ENCODE data around the gene NDUFA11.

DNA sequence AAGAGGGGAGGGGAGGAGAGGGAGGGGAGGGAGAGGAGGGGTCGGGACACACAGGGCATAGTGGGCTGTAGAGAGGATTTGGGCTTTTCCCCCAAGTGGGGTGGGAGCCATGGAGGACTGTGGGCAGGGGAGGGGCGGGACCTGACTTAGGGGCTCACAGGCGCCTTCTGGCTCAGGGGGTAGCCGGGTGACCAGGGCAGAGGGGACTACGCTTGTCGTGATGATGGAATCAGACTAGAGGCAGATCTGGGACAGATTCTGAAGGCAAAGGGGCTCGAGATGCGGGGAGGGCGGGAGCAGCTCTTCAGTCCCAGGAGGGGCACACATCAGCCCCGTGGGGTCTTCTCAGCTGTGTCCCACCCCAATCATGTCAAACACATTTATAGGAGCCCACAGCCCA is 13.5 kb downstream of the NDUFA11 start:
- TF ChIP-seq, protein P1, sequence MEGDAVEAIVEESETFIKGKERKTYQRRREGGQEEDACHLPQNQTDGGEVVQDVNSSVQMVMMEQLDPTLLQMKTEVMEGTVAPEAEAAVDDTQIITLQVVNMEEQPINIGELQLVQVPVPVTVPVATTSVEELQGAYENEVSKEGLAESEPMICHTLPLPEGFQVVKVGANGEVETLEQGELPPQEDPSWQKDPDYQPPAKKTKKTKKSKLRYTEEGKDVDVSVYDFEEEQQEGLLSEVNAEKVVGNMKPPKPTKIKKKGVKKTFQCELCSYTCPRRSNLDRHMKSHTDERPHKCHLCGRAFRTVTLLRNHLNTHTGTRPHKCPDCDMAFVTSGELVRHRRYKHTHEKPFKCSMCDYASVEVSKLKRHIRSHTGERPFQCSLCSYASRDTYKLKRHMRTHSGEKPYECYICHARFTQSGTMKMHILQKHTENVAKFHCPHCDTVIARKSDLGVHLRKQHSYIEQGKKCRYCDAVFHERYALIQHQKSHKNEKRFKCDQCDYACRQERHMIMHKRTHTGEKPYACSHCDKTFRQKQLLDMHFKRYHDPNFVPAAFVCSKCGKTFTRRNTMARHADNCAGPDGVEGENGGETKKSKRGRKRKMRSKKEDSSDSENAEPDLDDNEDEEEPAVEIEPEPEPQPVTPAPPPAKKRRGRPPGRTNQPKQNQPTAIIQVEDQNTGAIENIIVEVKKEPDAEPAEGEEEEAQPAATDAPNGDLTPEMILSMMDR (IDR thresholded peaks at IDR 0.05): no peak
- TF ChIP-seq POLR2A (IDR thresholded peaks at IDR 0.05): no peak

Measured in lower leg skin (tissue), 3 donors.